ENCODE results near the gene IVNS1ABP. TPM values are rescaled to one million over a fixed set of nuclear protein-coding genes. Genes with fewer than 3 reads are reported as not detected.
"Not testable (repeated sequence)": the region's sequence is repeated elsewhere in the genome, so short reads cannot be mapped to it uniquely, and the experiment has no call there.

IVNS1ABP gene
- total and polyA plus RNA-seq, 12 donors: 26.0 to 132 (median 64.2) TPM

GRCh38 chr1:185322636-185323035, 5.6 kb upstream of the IVNS1ABP start:
- no peak for DNase-seq
- no peak overlapping the region for H3K27ac ChIP-seq
- H3K36me3 ChIP-seq: no peaks in the 10 kb centered on the region
- H3K4me3 ChIP-seq: no peak overlapping the region
- no peaks in the 10 kb centered on the region for H3K27me3 ChIP-seq
- no peaks in the 10 kb centered on the region for H3K9me3 ChIP-seq
- H3K4me1 ChIP-seq: peaks cover 0 to 13% (median 7%) of the 10 kb centered on the region in 9 donors
- no peak for ATAC-seq
- TF ChIP-seq, protein P1, sequence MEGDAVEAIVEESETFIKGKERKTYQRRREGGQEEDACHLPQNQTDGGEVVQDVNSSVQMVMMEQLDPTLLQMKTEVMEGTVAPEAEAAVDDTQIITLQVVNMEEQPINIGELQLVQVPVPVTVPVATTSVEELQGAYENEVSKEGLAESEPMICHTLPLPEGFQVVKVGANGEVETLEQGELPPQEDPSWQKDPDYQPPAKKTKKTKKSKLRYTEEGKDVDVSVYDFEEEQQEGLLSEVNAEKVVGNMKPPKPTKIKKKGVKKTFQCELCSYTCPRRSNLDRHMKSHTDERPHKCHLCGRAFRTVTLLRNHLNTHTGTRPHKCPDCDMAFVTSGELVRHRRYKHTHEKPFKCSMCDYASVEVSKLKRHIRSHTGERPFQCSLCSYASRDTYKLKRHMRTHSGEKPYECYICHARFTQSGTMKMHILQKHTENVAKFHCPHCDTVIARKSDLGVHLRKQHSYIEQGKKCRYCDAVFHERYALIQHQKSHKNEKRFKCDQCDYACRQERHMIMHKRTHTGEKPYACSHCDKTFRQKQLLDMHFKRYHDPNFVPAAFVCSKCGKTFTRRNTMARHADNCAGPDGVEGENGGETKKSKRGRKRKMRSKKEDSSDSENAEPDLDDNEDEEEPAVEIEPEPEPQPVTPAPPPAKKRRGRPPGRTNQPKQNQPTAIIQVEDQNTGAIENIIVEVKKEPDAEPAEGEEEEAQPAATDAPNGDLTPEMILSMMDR (IDR thresholded peaks at IDR 0.05): no peak
- 85 to 93% methylated on average over 2 of the region's 2 CpGs for WGBS, 2 donors
- intact Hi-C loops (cut with DNase I): loop anchor here in 1 of 10 donors (10.0 kb wide), 1 partner anchor 102 kb away; no protein-coding TSS in a partner anchor

- H3K9me3 ChIP-seq, DNase-seq, ATAC-seq, H3K4me3 ChIP-seq, H3K36me3 ChIP-seq, H3K27ac ChIP-seq, H3K27me3 ChIP-seq: not testable (repeated sequence)
- WGBS, 2 donors: 98% methylated on average over 36 of the region's 36 CpGs
- peaks cover 0 to 13% (median 8%) of the 10 kb centered on the region in 9 donors for H3K4me1 ChIP-seq
- intact Hi-C loops (cut with DNase I): loop anchor here in 1 of 10 donors (10.0 kb wide), 1 partner anchor 103 kb away; no protein-coding TSS in a partner anchor
These were observed 4.7 kb upstream of the IVNS1ABP start for GRCh38 chr1:185321653-185322221.

DNA sequence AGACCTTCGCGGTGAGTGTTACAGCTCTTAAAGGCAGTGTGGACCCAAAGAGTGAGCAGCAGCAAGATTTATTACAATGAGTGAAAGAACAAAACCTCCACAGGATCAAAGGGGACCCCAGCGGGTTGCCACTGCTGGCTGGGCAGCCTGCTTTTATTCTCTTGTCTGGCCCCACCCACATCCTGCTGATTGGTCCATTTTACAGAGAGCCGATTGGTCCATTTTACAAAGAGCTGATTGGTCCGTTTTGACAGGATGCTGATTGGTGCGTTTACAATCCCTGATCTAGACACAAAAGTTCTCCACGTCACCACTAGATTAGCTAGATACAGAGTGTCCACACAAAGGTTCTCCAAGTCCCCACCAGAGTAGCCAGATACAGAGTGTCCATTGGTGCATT, 4.1 kb upstream of the IVNS1ABP start:
- intact Hi-C loops (cut with DNase I): loop anchor here in 1 of 10 donors (10.0 kb wide), 1 partner anchor 104 kb away; no protein-coding TSS in a partner anchor
- not testable (repeated sequence) for H3K9me3 ChIP-seq, H3K27ac ChIP-seq, DNase-seq, ATAC-seq, H3K27me3 ChIP-seq, H3K36me3 ChIP-seq, H3K4me3 ChIP-seq
- H3K4me1 ChIP-seq: peaks cover 0 to 13% (median 10%) of the 10 kb centered on the region in 9 donors
- WGBS, 2 donors: 96 to 100% methylated on average over 7 of the region's 7 CpGs

GRCh38 chr1:185319139-185319475, 2.1 kb upstream of the IVNS1ABP start:
- TF ChIP-seq, protein P1 (IDR thresholded peaks at IDR 0.05): no peak
- H3K9me3 ChIP-seq: no peaks in the 10 kb centered on the region
- DNase-seq (no peak), ATAC-seq (no peak)
- no peak overlapping the region for H3K4me3 ChIP-seq
- H3K27me3 ChIP-seq: no peaks in the 10 kb centered on the region
- peak overlapping the region in 4 of 10 donors; percentile 96 to 99 (median 98) for H3K27ac ChIP-seq
- H3K36me3 ChIP-seq: no peaks in the 10 kb centered on the region
- H3K4me1 ChIP-seq: peaks cover 3 to 31% (median 26%) of the 10 kb centered on the region in 9 donors
- WGBS, 2 donors: 30 to 37% methylated on average over 1 of the region's 1 CpG
- intact Hi-C loops (cut with DNase I): loop anchor here (5.0 to 10.0 kb wide), 9 partner anchors 108 to 356 kb away; partner anchors contain the start of genes SWT1 (in 2 of the 10) and TRMT1L (in 2 of the 10)

DNA sequence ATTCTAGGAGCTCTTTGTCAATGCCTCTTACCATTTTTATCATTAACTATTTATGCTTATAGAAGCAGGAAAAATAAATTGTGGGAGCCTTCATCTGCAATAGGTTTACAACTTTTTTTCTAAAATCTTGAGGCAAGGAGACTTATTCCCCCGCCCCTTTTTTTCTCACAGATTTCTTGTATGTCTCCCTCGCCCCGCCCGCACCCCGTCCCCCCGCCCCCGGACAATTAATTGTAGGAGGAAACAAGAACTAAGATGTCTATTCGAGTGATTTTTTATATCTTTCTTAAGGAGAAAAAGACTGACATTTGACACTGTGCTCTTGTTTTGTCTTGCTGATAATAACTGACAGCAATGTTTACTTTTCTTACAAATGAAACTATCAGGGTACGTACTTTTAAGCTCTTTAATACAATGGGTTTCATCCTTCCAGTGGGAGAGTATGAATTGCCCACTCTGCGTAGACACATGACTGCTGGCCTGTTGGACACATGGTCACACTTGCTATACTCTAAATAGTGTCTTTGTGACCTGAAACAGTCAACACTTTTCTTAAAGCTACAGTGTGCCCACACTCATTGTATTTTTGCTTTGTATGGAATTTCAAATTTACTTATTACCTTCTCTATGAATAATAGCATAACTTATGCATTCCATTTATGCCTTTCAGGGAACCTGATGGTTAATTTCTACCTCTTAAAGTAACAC, 1.5 kb upstream of the IVNS1ABP start:
- 66 to 67% methylated on average over 10 of the region's 10 CpGs for WGBS, 2 donors
- ATAC-seq: no peak
- TF ChIP-seq, protein P1 (IDR thresholded peaks at IDR 0.05): no peak
- Histone ChIP-seq H3K27me3 (no peaks in the 10 kb centered on the region), H3K4me3 (peak overlapping the region in 2 of 10 donors; percentile 94 to 98), H3K4me1 (peaks cover 3 to 36% (median 31%) of the 10 kb centered on the region in 9 donors), H3K9me3 (no peaks in the 10 kb centered on the region), H3K36me3 (no peaks in the 10 kb centered on the region), H3K27ac (peak overlapping the region in 9 of 10 donors; percentile 90 to 99 (median 97))
- intact Hi-C loops (cut with DNase I): loop anchor here (5.0 to 10.0 kb wide), 9 partner anchors 109 to 356 kb away; partner anchors contain the start of genes SWT1 (in 2 of the 10) and TRMT1L (in 2 of the 10)
- no peak for DNase-seq

Measured in heart right ventricle (tissue), 16 donors.